BJ (cell line): ENCODE data around the gene B4GALT2. TPM values are rescaled to one million over a fixed set of nuclear protein-coding genes. Genes with fewer than 3 reads are reported as not detected.

Experiments used
- CTCF ChIA-PET: fragments of 350-600 bp; formaldehyde crosslinking; extraction: SDS; loops from one replicate; lab custom pipeline; 2021; ENCODE audit warnings: antibody characterized with exemption, inconsistent platforms; lab: Yijun Ruan, JAX
- POLR2A ChIA-PET: fragments of 300-600 bp; sonication (Branson Sonifier 250); formaldehyde crosslinking; extraction: SDS; loops from one replicate; lab custom pipeline; 2021; ENCODE audit warnings: antibody characterized with exemption; lab: Charles Lee
- DNase-seq: peaks from one replicate; pipeline ENCODE4 v3.0.0-alpha.2; 2011; ENCODE audit warnings: low read depth
- H3K27me3 ChIP-seq: 2 replicates; pipeline ENCODE4 v1.6.0; 2011; ENCODE audit warnings: low read length; ENCODE audit not compliant: control insufficient read depth, insufficient read depth
- H3K36me3 ChIP-seq: 2 replicates; pipeline ENCODE4 v1.5.1; 2011; ENCODE audit warnings: low read length; ENCODE audit not compliant: control insufficient read depth, insufficient read depth
- H3K4me3 ChIP-seq: 2 replicates; pipeline ENCODE4 v1.5.1; 2011; ENCODE audit warnings: low read depth, mild to moderate bottlenecking, control low read depth, low read length
- polyA plus RNA-seq: library from polyadenylated mRNA; depleted of rRNA; stranded (reverse); fragments of >200 nt; gene quantifications from 2 replicates; pipeline ENCODE4 v1.2.3, GENCODE V29; 2011; rRNA removed
- TF ChIP-seq, protein P1 (sequence below): IDR thresholded peaks from 2 replicates; pipeline ENCODE4 v1.5.1; 2011; ENCODE audit warnings: low read depth, mild to moderate bottlenecking, control low read depth, inconsistent platforms, low read length, moderate library complexity; ENCODE audit not compliant: insufficient read depth

The B4GALT2 gene
- polyA plus RNA-seq, 1 experiment: 82.2 TPM

DNA sequence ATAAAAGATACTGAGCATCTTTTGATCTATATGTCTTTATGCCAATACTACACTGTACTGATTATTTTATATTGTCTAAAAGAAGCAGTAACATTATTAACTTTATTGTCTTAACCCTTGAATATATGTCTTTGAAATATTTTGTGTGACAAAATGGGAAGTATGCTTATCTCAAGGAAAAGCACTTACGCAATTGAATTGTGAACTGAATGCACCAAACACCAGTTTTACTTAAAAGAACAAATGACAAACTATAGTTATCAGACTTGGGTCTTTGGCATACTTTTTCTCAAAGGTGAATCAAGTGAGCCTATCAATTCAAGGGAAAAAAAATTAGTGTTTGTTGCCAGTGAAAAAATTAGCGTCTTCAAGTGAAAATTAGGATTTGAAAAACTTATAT is 61.4 kb downstream of the B4GALT2 start:
- ChIA-PET CTCF (interaction anchor here (10.9 kb wide), 1 partner anchor 38 kb away, joined by 197 read pairs; no protein-coding TSS in a partner anchor), POLR2A (no interaction called here)
- no peak for DNase-seq
- H3K27me3 ChIP-seq: no peaks in the 10 kb centered on the region
- H3K4me3 ChIP-seq: no peak overlapping the region
- TF ChIP-seq, protein P1, sequence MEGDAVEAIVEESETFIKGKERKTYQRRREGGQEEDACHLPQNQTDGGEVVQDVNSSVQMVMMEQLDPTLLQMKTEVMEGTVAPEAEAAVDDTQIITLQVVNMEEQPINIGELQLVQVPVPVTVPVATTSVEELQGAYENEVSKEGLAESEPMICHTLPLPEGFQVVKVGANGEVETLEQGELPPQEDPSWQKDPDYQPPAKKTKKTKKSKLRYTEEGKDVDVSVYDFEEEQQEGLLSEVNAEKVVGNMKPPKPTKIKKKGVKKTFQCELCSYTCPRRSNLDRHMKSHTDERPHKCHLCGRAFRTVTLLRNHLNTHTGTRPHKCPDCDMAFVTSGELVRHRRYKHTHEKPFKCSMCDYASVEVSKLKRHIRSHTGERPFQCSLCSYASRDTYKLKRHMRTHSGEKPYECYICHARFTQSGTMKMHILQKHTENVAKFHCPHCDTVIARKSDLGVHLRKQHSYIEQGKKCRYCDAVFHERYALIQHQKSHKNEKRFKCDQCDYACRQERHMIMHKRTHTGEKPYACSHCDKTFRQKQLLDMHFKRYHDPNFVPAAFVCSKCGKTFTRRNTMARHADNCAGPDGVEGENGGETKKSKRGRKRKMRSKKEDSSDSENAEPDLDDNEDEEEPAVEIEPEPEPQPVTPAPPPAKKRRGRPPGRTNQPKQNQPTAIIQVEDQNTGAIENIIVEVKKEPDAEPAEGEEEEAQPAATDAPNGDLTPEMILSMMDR: no peak
- no peaks in the 10 kb centered on the region for H3K36me3 ChIP-seq

Other genes with a start within 250 kb of the B4GALT2 start
- 0.17 and 0.39 TPM in 2 replicates for gene ARTN, start 45.4 kb upstream of the B4GALT2 start, polyA plus RNA-seq
- gene IPO13, start 32.3 kb upstream of the B4GALT2 start, polyA plus RNA-seq: 13.4 and 24.8 TPM in 2 replicates
- gene DPH2, start 9.2 kb upstream of the B4GALT2 start, polyA plus RNA-seq: 20.9 and 35.3 TPM in 2 replicates
- 135 and 186 TPM in 2 replicates for gene ATP6V0B, start 4.2 kb upstream of the B4GALT2 start, polyA plus RNA-seq
- gene CCDC24, start 12.4 kb downstream of the B4GALT2 start, polyA plus RNA-seq: 0.98 and 2.0 TPM in 2 replicates
- gene SLC6A9, start 52.3 kb downstream of the B4GALT2 start, polyA plus RNA-seq: 29.2 and 53.9 TPM in 2 replicates
- gene KLF17, start 139.6 kb downstream of the B4GALT2 start, polyA plus RNA-seq: 0.06 and 0.16 TPM in 2 replicates
- gene KLF18, start 162.4 kb downstream of the B4GALT2 start, polyA plus RNA-seq: not detected in 2 replicates
- gene DMAP1, start 234.3 kb downstream of the B4GALT2 start, polyA plus RNA-seq: 32.4 and 45.1 TPM in 2 replicates